Measurements from ENCODE around the gene FGFRL1.

- TF ChIP-seq CTCF (IDR thresholded peaks at IDR 0.05): no peak
- no peak for TF ChIP-seq POLR2A (IDR thresholded peaks at IDR 0.05)
Observed at GRCh38 chr4:1014291-1015167, 3.1 kb downstream of the FGFRL1 start.

Measured in right lobe of liver (tissue), 4 donors.